ENCODE results near the gene DNAI2. TPM values are rescaled to one million over a fixed set of nuclear protein-coding genes. Genes with fewer than 3 reads are reported as not detected.

Gene DNAI2
- total RNA-seq, 1 experiment from 2014 or later: not detected

GRCh38 chr17:74244128-74244527, 29.9 kb upstream of the DNAI2 start:
- POLR2A ChIA-PET: no interaction called here

More at GRCh38 chr17:74244128-74244527, 29.9 kb upstream of the DNAI2 start:
- no peak overlapping the region for H3K4me2 ChIP-seq (ENCODE audit: low read length)
- no peak overlapping the region for H3K27ac ChIP-seq (ENCODE audit: low read depth, low read length)
- H2AFZ ChIP-seq (ENCODE audit: low read depth, low read length, poor library complexity, severe bottlenecking): no peak overlapping the region
- H3K9me2 ChIP-seq (ENCODE audit: insufficient read depth): no peaks in the 10 kb centered on the region
- H3K9ac ChIP-seq (ENCODE audit: low read length): no peak overlapping the region
- ChIA-PET CTCF (no interaction called here), RAD21 (ENCODE audit: low non-redundant PET in 1 of 2, low total read pairs in 2 of 2, uncharacterized antibody in 2 of 2, unreplicated experiment in 2 of 2) (no interaction called here)
- no peak for ATAC-seq
- no peaks in the 10 kb centered on the region for H3K9me3 ChIP-seq (ENCODE audit: control insufficient read depth in 1 of 2, insufficient read depth in 1 of 2, low read depth in 1 of 2, low read length in 2 of 2)
- no peaks in the 10 kb centered on the region for H3K4me1 ChIP-seq (ENCODE audit: control insufficient read depth in 1 of 2, insufficient read depth in 2 of 2, low read length in 2 of 2)
- intact Hi-C loops (cut with micrococcal nuclease): no loop called here
- no peaks in the 10 kb centered on the region for H3K79me2 ChIP-seq (ENCODE audit: insufficient read depth, low read length)
- no peak overlapping the region for H3K4me3 ChIP-seq (replicated peaks in 1 of 2; ENCODE audit: low read depth in 1 of 2, low read length in 2 of 2)
- H4K20me1 ChIP-seq (ENCODE audit: insufficient read depth): no peaks in the 10 kb centered on the region
- no peaks in the 10 kb centered on the region for H3K27me3 ChIP-seq (ENCODE audit: insufficient read depth, low read length)
- BruUV-seq (replicated peaks): no TSS peak
- no peaks in the 10 kb centered on the region for H3K36me3 ChIP-seq (ENCODE audit: control insufficient read depth in 1 of 2, insufficient read depth in 2 of 2, low read length in 2 of 2)
- no peak for DNase-seq (ENCODE audit: low read depth, low spot score)
- TF ChIP-seq, protein P1, sequence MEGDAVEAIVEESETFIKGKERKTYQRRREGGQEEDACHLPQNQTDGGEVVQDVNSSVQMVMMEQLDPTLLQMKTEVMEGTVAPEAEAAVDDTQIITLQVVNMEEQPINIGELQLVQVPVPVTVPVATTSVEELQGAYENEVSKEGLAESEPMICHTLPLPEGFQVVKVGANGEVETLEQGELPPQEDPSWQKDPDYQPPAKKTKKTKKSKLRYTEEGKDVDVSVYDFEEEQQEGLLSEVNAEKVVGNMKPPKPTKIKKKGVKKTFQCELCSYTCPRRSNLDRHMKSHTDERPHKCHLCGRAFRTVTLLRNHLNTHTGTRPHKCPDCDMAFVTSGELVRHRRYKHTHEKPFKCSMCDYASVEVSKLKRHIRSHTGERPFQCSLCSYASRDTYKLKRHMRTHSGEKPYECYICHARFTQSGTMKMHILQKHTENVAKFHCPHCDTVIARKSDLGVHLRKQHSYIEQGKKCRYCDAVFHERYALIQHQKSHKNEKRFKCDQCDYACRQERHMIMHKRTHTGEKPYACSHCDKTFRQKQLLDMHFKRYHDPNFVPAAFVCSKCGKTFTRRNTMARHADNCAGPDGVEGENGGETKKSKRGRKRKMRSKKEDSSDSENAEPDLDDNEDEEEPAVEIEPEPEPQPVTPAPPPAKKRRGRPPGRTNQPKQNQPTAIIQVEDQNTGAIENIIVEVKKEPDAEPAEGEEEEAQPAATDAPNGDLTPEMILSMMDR (IDR thresholded peaks at IDR 0.05 in 2 of 3, conservative IDR thresholded peaks at IDR 0.05 in 1 of 3; ENCODE audit: borderline replicate concordance in 1 of 3, insufficient read depth in 1 of 3, low read depth in 2 of 3, low read length in 2 of 3): no peak
- no peak for TF ChIP-seq EZH2 (IDR thresholded peaks at IDR 0.05)
- no peak for TF ChIP-seq RAD21 (IDR thresholded peaks at IDR 0.05; ENCODE audit: low read depth)
- no peak for TF ChIP-seq JUND (IDR thresholded peaks at IDR 0.05)
- TF ChIP-seq ZNF274 (IDR thresholded peaks at IDR 0.05; ENCODE audit: low read depth, low read length): no peak
- TF ChIP-seq FOSL1 (IDR thresholded peaks at IDR 0.05; ENCODE audit: low read depth): no peak
- no peak for TF ChIP-seq ATF3 (IDR thresholded peaks at IDR 0.05)
- TF ChIP-seq REST (IDR thresholded peaks at IDR 0.05; ENCODE audit: low read depth): no peak
- TF ChIP-seq SIN3A (IDR thresholded peaks at IDR 0.05; ENCODE audit: low read depth): no peak
- no peak for TF ChIP-seq EGR1 (IDR thresholded peaks at IDR 0.05; ENCODE audit: low read depth)
- TF ChIP-seq, protein P2, sequence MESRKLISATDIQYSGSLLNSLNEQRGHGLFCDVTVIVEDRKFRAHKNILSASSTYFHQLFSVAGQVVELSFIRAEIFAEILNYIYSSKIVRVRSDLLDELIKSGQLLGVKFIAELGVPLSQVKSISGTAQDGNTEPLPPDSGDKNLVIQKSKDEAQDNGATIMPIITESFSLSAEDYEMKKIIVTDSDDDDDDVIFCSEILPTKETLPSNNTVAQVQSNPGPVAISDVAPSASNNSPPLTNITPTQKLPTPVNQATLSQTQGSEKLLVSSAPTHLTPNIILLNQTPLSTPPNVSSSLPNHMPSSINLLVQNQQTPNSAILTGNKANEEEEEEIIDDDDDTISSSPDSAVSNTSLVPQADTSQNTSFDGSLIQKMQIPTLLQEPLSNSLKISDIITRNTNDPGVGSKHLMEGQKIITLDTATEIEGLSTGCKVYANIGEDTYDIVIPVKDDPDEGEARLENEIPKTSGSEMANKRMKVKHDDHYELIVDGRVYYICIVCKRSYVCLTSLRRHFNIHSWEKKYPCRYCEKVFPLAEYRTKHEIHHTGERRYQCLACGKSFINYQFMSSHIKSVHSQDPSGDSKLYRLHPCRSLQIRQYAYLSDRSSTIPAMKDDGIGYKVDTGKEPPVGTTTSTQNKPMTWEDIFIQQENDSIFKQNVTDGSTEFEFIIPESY (IDR thresholded peaks at IDR 0.05; ENCODE audit: extremely low read depth, insufficient replicate concordance, low read length): no peak
- no peak for TF ChIP-seq MAX (IDR thresholded peaks at IDR 0.05)
- no peak for TF ChIP-seq POLR2AphosphoS5 (IDR thresholded peaks at IDR 0.05; ENCODE audit: low read depth, low read length)
- no peak for TF ChIP-seq POLR2A (IDR thresholded peaks at IDR 0.05; ENCODE audit: borderline replicate concordance, extremely low read depth, insufficient read depth, insufficient read length)
- no peak for TF ChIP-seq TCF7L2 (IDR thresholded peaks at IDR 0.05; ENCODE audit: borderline replicate concordance, extremely low read depth, insufficient read depth, insufficient read length)
- TF ChIP-seq CBX3 (IDR thresholded peaks at IDR 0.05; ENCODE audit: low read depth): no peak
- TF ChIP-seq EZH2phosphoT487 (IDR thresholded peaks at IDR 0.05; ENCODE audit: borderline replicate concordance): no peak
- TF ChIP-seq ZFX (IDR thresholded peaks at IDR 0.05): no peak

All from HCT116 (cell line).